ENCODE results near the gene SLC46A2. TPM values are rescaled to one million over a fixed set of nuclear protein-coding genes. Genes with fewer than 3 reads are reported as not detected.

SLC46A2 gene
- total and polyA plus RNA-seq, 2 donors (not counting 1 experiment from before 2014, with no cell fraction given), result 0.18 TPM; not detected in 1

DNA sequence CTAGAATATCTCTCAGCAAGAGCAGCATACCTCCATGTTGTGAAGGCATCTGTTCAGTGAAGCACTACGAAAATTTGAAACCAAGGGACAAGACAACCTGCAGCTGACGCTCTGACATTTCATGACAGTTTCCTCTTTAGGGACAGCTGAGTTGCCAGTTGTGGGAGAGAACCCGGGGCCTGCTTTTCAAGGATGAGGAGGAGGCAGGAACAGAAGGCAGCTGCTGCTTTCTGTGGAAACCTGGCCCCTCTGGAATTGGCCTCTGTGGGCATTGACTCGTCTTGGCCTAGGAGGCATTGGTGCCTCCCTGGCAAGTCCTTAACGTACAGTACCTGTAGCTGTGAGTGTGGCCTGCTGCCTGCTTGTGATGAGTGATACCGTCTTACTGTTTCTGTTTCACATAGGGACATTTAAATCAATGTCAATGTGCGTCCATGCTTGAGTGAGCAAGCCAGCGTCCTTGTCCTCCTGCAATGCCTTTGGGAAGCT lies 21.6 kb downstream of the SLC46A2 start:
- Mint-ChIP-seq H3K4me3 (no peak overlapping the region), H3K4me1 (peaks cover 30% of the 10 kb centered on the region), H3K9me3 (ENCODE audit: insufficient read depth) (no peaks in the 10 kb centered on the region), H3K27ac (no peak overlapping the region), H3K27me3 (no peaks in the 10 kb centered on the region)
- peaks cover 23 to 46% of the 10 kb centered on the region in 2 donors for H3K4me1 ChIP-seq (ENCODE audit: control insufficient read depth in 2 of 2, insufficient read depth in 2 of 2, low read length in 2 of 2)
- H3K27me3 ChIP-seq (replicated peaks in 1 of 4; ENCODE audit: control extremely low read depth in 1 of 4, control insufficient read depth in 3 of 4, insufficient read depth in 4 of 4, low read length in 3 of 4), result no peaks in the 10 kb centered on the region
- ATAC-seq (ENCODE audit: low read depth) (no peak), DNase-seq (no peak)
- H2AFZ ChIP-seq (ENCODE audit: insufficient read depth, low read depth, low read length, poor library complexity, severe bottlenecking), result no peak overlapping the region
- H3K36me3 ChIP-seq (replicated peaks in 1 of 2; ENCODE audit: control extremely low read depth in 1 of 2, control insufficient read depth in 1 of 2, extremely low read depth in 1 of 2, insufficient read depth in 2 of 2, low read length in 1 of 2), result peaks cover 0 to 15% of the 10 kb centered on the region in 2 experiments
- H3K4me2 ChIP-seq (replicated peaks; ENCODE audit: low read depth, low read length, poor library complexity, severe bottlenecking), result no peak overlapping the region
- intact Hi-C loops (cut with micrococcal nuclease), result no loop called here
- no peak overlapping the region for H3K9ac ChIP-seq (ENCODE audit: low read length)
- ChIA-PET POLR2A (no interaction called here), CTCF (interaction anchor here (0.5 to 2.4 kb wide), 4 partner anchors 24 to 1592 kb away, joined by 3 to 6 read pairs (median 5); no protein-coding TSS in a partner anchor)
- WGBS (ENCODE audit: insufficient coverage), result 29% methylated on average over 8 of the region's 8 CpGs
- no peak overlapping the region for H3K4me3 ChIP-seq (ENCODE audit: control extremely low read depth in 1 of 5, extremely low read depth in 1 of 5, insufficient read depth in 1 of 5, low read depth in 2 of 5, low read length in 4 of 5)
- TF ChIP-seq CTCF (IDR thresholded peaks at IDR 0.05), result no peak
- TF ChIP-seq EZH2 (IDR thresholded peaks at IDR 0.05; ENCODE audit: borderline replicate concordance, insufficient read depth, low read depth, low read length, poor library complexity, severe bottlenecking), result no peak
- no peaks in the 10 kb centered on the region for H3K9me3 ChIP-seq (ENCODE audit: control extremely low read depth in 1 of 3, control insufficient read depth in 2 of 3, insufficient read depth in 1 of 3, low read length in 2 of 3)
- no peak overlapping the region for H3K27ac ChIP-seq (ENCODE audit: low read length in 2 of 2)
- H3K79me2 ChIP-seq (ENCODE audit: control insufficient read depth, insufficient read depth, low read length), result no peaks in the 10 kb centered on the region
- no peaks in the 10 kb centered on the region for H4K20me1 ChIP-seq (ENCODE audit: control insufficient read depth, insufficient read depth, low read length, poor library complexity, severe bottlenecking)

GRCh38 chr9:112868461-112868860 lies 22.2 kb downstream of the SLC46A2 start:
- no peak overlapping the region for H3K9ac ChIP-seq (ENCODE audit: low read length)
- no peak overlapping the region for H3K27ac ChIP-seq (ENCODE audit: low read length in 2 of 2)
- POLR2A ChIA-PET, result no interaction called here
- CTCF ChIA-PET, result interaction anchor here (1.3 to 2.4 kb wide), 3 partner anchors 23 to 34 kb away, joined by 3 to 7 read pairs (median 6); no protein-coding TSS in a partner anchor
- no peak overlapping the region for H3K4me2 ChIP-seq (replicated peaks; ENCODE audit: low read depth, low read length, poor library complexity, severe bottlenecking)
- no peaks in the 10 kb centered on the region for H3K27me3 ChIP-seq (replicated peaks in 1 of 4; ENCODE audit: control extremely low read depth in 1 of 4, control insufficient read depth in 3 of 4, insufficient read depth in 4 of 4, low read length in 3 of 4)
- WGBS (ENCODE audit: insufficient coverage), result 96% methylated on average over 8 of the region's 10 CpGs
- H3K4me3 Mint-ChIP-seq, result no peak overlapping the region
- no peaks in the 10 kb centered on the region for H3K79me2 ChIP-seq (ENCODE audit: control insufficient read depth, insufficient read depth, low read length)
- H3K27ac Mint-ChIP-seq, result no peak overlapping the region
- H3K4me1 ChIP-seq (ENCODE audit: control insufficient read depth in 2 of 2, insufficient read depth in 2 of 2, low read length in 2 of 2), result peaks cover 29 to 52% of the 10 kb centered on the region in 2 donors
- H3K9me3 Mint-ChIP-seq (ENCODE audit: insufficient read depth), result no peaks in the 10 kb centered on the region
- ATAC-seq (ENCODE audit: low read depth) (no peak), DNase-seq (no peak)
- H3K36me3 ChIP-seq (replicated peaks in 1 of 2; ENCODE audit: control extremely low read depth in 1 of 2, control insufficient read depth in 1 of 2, extremely low read depth in 1 of 2, insufficient read depth in 2 of 2, low read length in 1 of 2), result peaks cover 0 to 15% of the 10 kb centered on the region in 2 experiments
- intact Hi-C loops (cut with micrococcal nuclease), result no loop called here
- H4K20me1 ChIP-seq (ENCODE audit: control insufficient read depth, insufficient read depth, low read length, poor library complexity, severe bottlenecking), result no peaks in the 10 kb centered on the region
- no peak overlapping the region for H2AFZ ChIP-seq (ENCODE audit: insufficient read depth, low read depth, low read length, poor library complexity, severe bottlenecking)
- H3K4me3 ChIP-seq (ENCODE audit: control extremely low read depth in 1 of 5, extremely low read depth in 1 of 5, insufficient read depth in 1 of 5, low read depth in 2 of 5, low read length in 4 of 5), result no peak overlapping the region
- peaks cover 36% of the 10 kb centered on the region for H3K4me1 Mint-ChIP-seq
- no peaks in the 10 kb centered on the region for H3K9me3 ChIP-seq (ENCODE audit: control extremely low read depth in 1 of 3, control insufficient read depth in 2 of 3, insufficient read depth in 1 of 3, low read length in 2 of 3)
- H3K27me3 Mint-ChIP-seq, result no peaks in the 10 kb centered on the region
- TF ChIP-seq CTCF (IDR thresholded peaks at IDR 0.05) (no peak), EZH2 (IDR thresholded peaks at IDR 0.05; ENCODE audit: borderline replicate concordance, insufficient read depth, low read depth, low read length, poor library complexity, severe bottlenecking) (no peak)
